Peyer's patch (tissue), 4 donors: Measurements from ENCODE around the gene ALOX5AP.

Experiments
- CTCF ChIP-seq, 6 experiments: fragments of 450-650 bp in 4 of 6; fragments of 200-600 bp in 2 of 6; sonication (generic) in 1 of 6; IDR thresholded peaks; one replicate each; pipeline ENCODE4 v1.5.1; 2017 to 2019; ENCODE audit warnings: antibody characterized with exemption in 6 of 6, mild to moderate bottlenecking in 3 of 6, moderate library complexity in 1 of 6
- POLR2A ChIP-seq, 2 donors: fragments of 450-650 bp; IDR thresholded peaks; one replicate each; pipeline ENCODE4 v1.5.1; 2017; ENCODE audit warnings: antibody characterized with exemption in 2 of 2, mild to moderate bottlenecking in 2 of 2, moderate library complexity in 2 of 2

GRCh38 chr13:30731361-30732045 lies 3.8 kb upstream of the ALOX5AP start:
- TF ChIP-seq POLR2A (IDR thresholded peaks at IDR 0.05) = no peak
- TF ChIP-seq CTCF (IDR thresholded peaks at IDR 0.05) = no peak
